HCT116 (cell line): ENCODE data around the gene CEACAM6. TPM values are rescaled to one million over a fixed set of nuclear protein-coding genes. Genes with fewer than 3 reads are reported as not detected.

Experiments used
- ATAC-seq: fragments of 200-7000 bp; cut with Tn5 transposase; 2 replicates; pipeline ENCODE4 v1.9.1; 2020; ENCODE audit warnings: mild to moderate bottlenecking, moderate library complexity
- BruUV-seq: library from RNA; stranded (reverse); fragments of 400-500 nt; replicated peaks from 2 replicates; lab custom pipeline; 2021; lab: Mats Ljungman, UMichigan
- CTCF ChIA-PET: fragments of 300-600 bp; sonication (Branson Sonifier 250); formaldehyde crosslinking; loops from one replicate; lab custom pipeline; 2021; ENCODE audit warnings: antibody characterized with exemption; lab: Charles Lee
- POLR2A ChIA-PET: fragments of 300-600, 350-600 bp; sonication (Branson Sonifier 250); formaldehyde crosslinking; loops from one replicate; lab custom pipeline; 2021; ENCODE audit warnings: antibody characterized with exemption; lab: Charles Lee
- RAD21 ChIA-PET, 2 experiments: fragments of 300-600 bp; sonication (Branson Sonifier 250); formaldehyde crosslinking; loops; one replicate each; lab custom pipeline; 2023; ENCODE audit warnings: low total read pairs in 2 of 2; ENCODE audit not compliant: uncharacterized antibody in 2 of 2, unreplicated experiment in 2 of 2, low non-redundant PET in 1 of 2; lab: Charles Lee
- DNase-seq: peaks from one replicate; pipeline ENCODE4 v3.0.0-alpha.2; 2010; ENCODE audit warnings: low read depth, low spot score
- H2AFZ ChIP-seq: fragments of 200-600 bp; shearing (Covaris generic), sonication (generic); 2 replicates; pipeline ENCODE4 v1.6.1; 2017; ENCODE audit warnings: low read depth, mixed run types, mixed read lengths, antibody characterized with exemption, low read length; ENCODE audit not compliant: poor library complexity, severe bottlenecking
- H3K27ac ChIP-seq: 2 replicates; pipeline ENCODE4 v1.5.1; 2012; ENCODE audit warnings: low read depth, low read length
- H3K27me3 ChIP-seq: fragments of 200-600 bp; sonication (generic); 2 replicates; pipeline ENCODE4 v1.6.1; 2016; ENCODE audit warnings: mixed run types, low read length, mixed read lengths; ENCODE audit not compliant: insufficient read depth
- H3K36me3 ChIP-seq, 2 experiments: fragments of 200-500 bp in 1 of 2; fragments of 200-600 bp in 1 of 2; sonication (Bioruptor generic) in 1 of 2; sonication (generic) in 1 of 2; 2 replicates each; pipeline versions ENCODE4 v1.5.1 to v1.6.1; 2014 to 2016; ENCODE audit warnings: low read length in 2 of 2, inconsistent platforms in 1 of 2, mixed read lengths in 1 of 2, mixed run types in 1 of 2; ENCODE audit not compliant: insufficient read depth in 2 of 2, control insufficient read depth in 1 of 2
- H3K4me1 ChIP-seq, 2 experiments: fragments of 200-600 bp in 1 of 2; sonication (generic) in 1 of 2; 2 replicates each; pipeline versions ENCODE4 v1.5.1 to v1.6.1; 2012 to 2017; ENCODE audit warnings: low read length in 2 of 2, inconsistent platforms in 1 of 2, mild to moderate bottlenecking in 1 of 2, mixed read lengths in 1 of 2, mixed run types in 1 of 2, moderate library complexity in 1 of 2; ENCODE audit not compliant: insufficient read depth in 2 of 2, control insufficient read depth in 1 of 2
- H3K4me2 ChIP-seq: fragments of 200-600 bp; sonication (generic); 2 replicates; pipeline ENCODE4 v1.6.1; 2017; ENCODE audit warnings: mixed run types, low read length, mixed read lengths
- H3K4me3 ChIP-seq, 2 experiments: fragments of 200-600 bp in 1 of 2; sonication (generic) in 1 of 2; replicated peaks in 1 of 2; 2 replicates each; pipeline ENCODE4 v1.5.1; 2011 to 2016; ENCODE audit warnings: low read length in 2 of 2, control low read depth in 1 of 2, low read depth in 1 of 2, mild to moderate bottlenecking in 1 of 2, mixed read lengths in 1 of 2, mixed run types in 1 of 2
- H3K79me2 ChIP-seq: fragments of 200-600 bp; sonication (generic); 2 replicates; pipeline ENCODE4 v1.6.1; 2017; ENCODE audit warnings: mild to moderate bottlenecking, mixed run types, low read length, moderate library complexity, mixed read lengths; ENCODE audit not compliant: insufficient read depth
- H3K9ac ChIP-seq: fragments of 200-600 bp; sonication (generic); 2 replicates; pipeline ENCODE4 v1.6.1; 2016; ENCODE audit warnings: low read length, mixed read lengths
- H3K9me2 ChIP-seq: fragments of 200-600 bp; sonication (generic), shearing (Covaris generic); 2 replicates; pipeline ENCODE4 v1.6.1; 2017; ENCODE audit warnings: mixed run types, mild to moderate bottlenecking, moderate library complexity; ENCODE audit not compliant: insufficient read depth
- H3K9me3 ChIP-seq, 2 experiments: fragments of 200-500 bp in 1 of 2; fragments of 200-600 bp in 1 of 2; sonication (Bioruptor generic) in 1 of 2; sonication (generic) in 1 of 2; 2 replicates each; pipeline ENCODE4 v1.6.1; 2014 to 2017; ENCODE audit warnings: low read length in 2 of 2, mixed read lengths in 2 of 2, inconsistent platforms in 1 of 2, low read depth in 1 of 2, mild to moderate bottlenecking in 1 of 2, mixed run types in 1 of 2, moderate library complexity in 1 of 2; ENCODE audit not compliant: control insufficient read depth in 1 of 2, insufficient read depth in 1 of 2
- H4K20me1 ChIP-seq: fragments of 200-600 bp; sonication (generic), shearing (Covaris generic); 2 replicates; pipeline ENCODE4 v1.6.1; 2017; ENCODE audit warnings: mixed run types, mild to moderate bottlenecking, moderate library complexity; ENCODE audit not compliant: insufficient read depth
- CBX3 ChIP-seq: IDR thresholded peaks from 2 replicates; pipeline ENCODE4 v1.6.1; 2012; ENCODE audit warnings: low read depth
- EGR1 ChIP-seq: IDR thresholded peaks from 2 replicates; pipeline ENCODE4 v1.6.1; 2012; ENCODE audit warnings: low read depth
- ELF1 ChIP-seq: IDR thresholded peaks from 2 replicates; pipeline ENCODE4 v1.6.1; 2012; ENCODE audit warnings: low read depth, borderline replicate concordance
- EZH2phosphoT487 ChIP-seq: fragments of 200-600 bp; IDR thresholded peaks from 2 replicates; pipeline ENCODE4 v1.6.1; 2018; ENCODE audit warnings: antibody characterized with exemption, borderline replicate concordance
- JUND ChIP-seq: IDR thresholded peaks from 2 replicates; pipeline ENCODE4 v1.6.1; 2012
- POLR2AphosphoS5 ChIP-seq: IDR thresholded peaks from 2 replicates; pipeline ENCODE4 v1.6.1; 2011; ENCODE audit warnings: mild to moderate bottlenecking, low read depth, low read length, moderate library complexity
- SIN3A ChIP-seq: IDR thresholded peaks from 2 replicates; pipeline ENCODE4 v1.6.1; 2012; ENCODE audit warnings: low read depth
- SP1 ChIP-seq: IDR thresholded peaks from 2 replicates; pipeline ENCODE4 v1.6.1; 2012; ENCODE audit warnings: low read depth
- SRF ChIP-seq: IDR thresholded peaks from 2 replicates; pipeline ENCODE4 v1.6.1; 2012; ENCODE audit warnings: low read depth
- YY1 ChIP-seq: IDR thresholded peaks from 2 replicates; pipeline ENCODE4 v1.6.1; 2011; ENCODE audit warnings: low read length, low read depth, moderate library complexity, mild to moderate bottlenecking; ENCODE audit not compliant: insufficient replicate concordance; ENCODE audit errors: extremely low read depth
- intact Hi-C: fragments of 100-400 bp; cut with micrococcal nuclease; formaldehyde crosslinking; loops from 2 replicates; pipeline ENCODE4 v1.10.0; 2022
- total RNA-seq: library from RNA; stranded (reverse); gene quantifications from one replicate; pipeline ENCODE4 v1.2.1, GENCODE V29; 2021; ENCODE audit not compliant: unreplicated experiment
- TF ChIP-seq, protein P1 (sequence below): IDR thresholded peaks from 2 replicates; pipeline ENCODE4 v1.6.1; 2011; ENCODE audit warnings: mild to moderate bottlenecking, low read length, moderate library complexity; ENCODE audit not compliant: insufficient replicate concordance; ENCODE audit errors: extremely low read depth
- TF ChIP-seq, protein P2 (sequence below): IDR thresholded peaks from 2 replicates; pipeline ENCODE4 v1.6.1; 2012
- TF ChIP-seq, protein P3 (sequence below): IDR thresholded peaks from 2 replicates; pipeline ENCODE4 v1.6.1; 2012; ENCODE audit warnings: low read depth
- TF ChIP-seq, protein P4 (sequence below), 3 experiments: fragments of 200-600 bp in 1 of 3; sonication (generic) in 1 of 3; IDR thresholded peaks in 2 of 3; conservative IDR thresholded peaks in 1 of 3; 2 replicates each; pipeline ENCODE4 v1.5.1; 2012 to 2017; ENCODE audit warnings: low read depth in 2 of 3, low read length in 2 of 3, antibody characterized with exemption in 1 of 3, borderline replicate concordance in 1 of 3, control low read depth in 1 of 3, mild to moderate bottlenecking in 1 of 3, mixed read lengths in 1 of 3, mixed run types in 1 of 3, moderate library complexity in 1 of 3; ENCODE audit not compliant: insufficient read depth in 1 of 3
- TF ChIP-seq, protein P5 (sequence below): IDR thresholded peaks from 2 replicates; pipeline ENCODE4 v1.6.1; 2012

CEACAM6 gene
- total RNA-seq, 1 experiment from 2014 or later = 0.59 TPM

DNA sequence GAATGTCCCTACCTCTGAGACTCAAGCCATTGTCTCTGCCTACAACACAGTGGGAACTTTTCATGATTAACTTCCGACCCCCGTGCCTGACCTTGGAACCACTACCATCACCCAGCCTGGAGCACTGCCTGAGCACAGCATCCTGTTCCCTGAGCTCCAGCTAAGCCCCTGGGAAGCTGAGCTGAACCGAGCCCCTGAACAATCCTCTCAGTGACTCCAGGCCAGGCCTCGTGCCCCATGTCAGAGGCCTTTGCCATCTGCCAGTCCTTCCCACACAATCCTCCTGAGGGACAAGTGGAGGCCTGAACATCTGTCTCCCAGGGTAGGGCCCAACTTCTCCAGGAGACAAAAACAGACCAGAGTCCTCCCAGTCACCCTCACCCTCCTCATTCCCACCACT, 58.6 kb downstream of the CEACAM6 start (continued):
- TF ChIP-seq, protein P1, sequence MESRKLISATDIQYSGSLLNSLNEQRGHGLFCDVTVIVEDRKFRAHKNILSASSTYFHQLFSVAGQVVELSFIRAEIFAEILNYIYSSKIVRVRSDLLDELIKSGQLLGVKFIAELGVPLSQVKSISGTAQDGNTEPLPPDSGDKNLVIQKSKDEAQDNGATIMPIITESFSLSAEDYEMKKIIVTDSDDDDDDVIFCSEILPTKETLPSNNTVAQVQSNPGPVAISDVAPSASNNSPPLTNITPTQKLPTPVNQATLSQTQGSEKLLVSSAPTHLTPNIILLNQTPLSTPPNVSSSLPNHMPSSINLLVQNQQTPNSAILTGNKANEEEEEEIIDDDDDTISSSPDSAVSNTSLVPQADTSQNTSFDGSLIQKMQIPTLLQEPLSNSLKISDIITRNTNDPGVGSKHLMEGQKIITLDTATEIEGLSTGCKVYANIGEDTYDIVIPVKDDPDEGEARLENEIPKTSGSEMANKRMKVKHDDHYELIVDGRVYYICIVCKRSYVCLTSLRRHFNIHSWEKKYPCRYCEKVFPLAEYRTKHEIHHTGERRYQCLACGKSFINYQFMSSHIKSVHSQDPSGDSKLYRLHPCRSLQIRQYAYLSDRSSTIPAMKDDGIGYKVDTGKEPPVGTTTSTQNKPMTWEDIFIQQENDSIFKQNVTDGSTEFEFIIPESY = no peak

DNA sequence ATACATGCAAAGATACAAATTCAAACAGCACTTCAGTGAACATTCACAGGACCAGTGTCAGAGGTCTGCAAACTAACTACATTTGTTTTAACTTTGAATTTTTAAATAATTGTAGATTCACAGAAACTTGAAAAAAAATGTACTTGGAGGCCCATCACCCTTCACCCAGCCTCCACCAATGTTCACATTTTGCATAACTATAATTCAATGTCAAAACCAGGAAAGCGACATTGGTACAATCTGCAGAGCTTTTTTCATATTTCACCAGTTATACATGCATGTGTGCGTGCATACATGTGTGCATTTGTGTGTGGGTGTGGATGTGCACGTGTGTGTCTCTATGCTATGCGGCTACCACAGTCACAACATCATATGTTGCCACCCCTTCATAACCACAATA, 60.0 kb downstream of the CEACAM6 start:
- ChIA-PET RAD21 (no interaction called here), CTCF (no interaction called here), POLR2A (no interaction called here)
- Histone ChIP-seq H3K9me2 (no peaks in the 10 kb centered on the region), H4K20me1 (no peaks in the 10 kb centered on the region), H3K4me2 (no peak overlapping the region), H3K9me3 (no peaks in the 10 kb centered on the region), H3K9ac (no peak overlapping the region), H3K4me1 (no peaks in the 10 kb centered on the region), H3K27ac (no peak overlapping the region), H3K79me2 (no peaks in the 10 kb centered on the region), H3K36me3 (no peaks in the 10 kb centered on the region), H2AFZ (no peak overlapping the region), H3K27me3 (peaks cover 4% of the 10 kb centered on the region; the same call in 1 of the 2 replicates), H3K4me3 (no peak overlapping the region)
- DNase-seq (no peak), ATAC-seq (no peak)
- no TSS peak for BruUV-seq
- intact Hi-C loops = no loop called here
- TF ChIP-seq SRF = no peak
- TF ChIP-seq POLR2AphosphoS5 = no peak
- TF ChIP-seq, protein P2, sequence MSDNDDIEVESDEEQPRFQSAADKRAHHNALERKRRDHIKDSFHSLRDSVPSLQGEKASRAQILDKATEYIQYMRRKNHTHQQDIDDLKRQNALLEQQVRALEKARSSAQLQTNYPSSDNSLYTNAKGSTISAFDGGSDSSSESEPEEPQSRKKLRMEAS = no peak
- no peak for TF ChIP-seq CBX3
- no peak for TF ChIP-seq SP1
- TF ChIP-seq, protein P3, sequence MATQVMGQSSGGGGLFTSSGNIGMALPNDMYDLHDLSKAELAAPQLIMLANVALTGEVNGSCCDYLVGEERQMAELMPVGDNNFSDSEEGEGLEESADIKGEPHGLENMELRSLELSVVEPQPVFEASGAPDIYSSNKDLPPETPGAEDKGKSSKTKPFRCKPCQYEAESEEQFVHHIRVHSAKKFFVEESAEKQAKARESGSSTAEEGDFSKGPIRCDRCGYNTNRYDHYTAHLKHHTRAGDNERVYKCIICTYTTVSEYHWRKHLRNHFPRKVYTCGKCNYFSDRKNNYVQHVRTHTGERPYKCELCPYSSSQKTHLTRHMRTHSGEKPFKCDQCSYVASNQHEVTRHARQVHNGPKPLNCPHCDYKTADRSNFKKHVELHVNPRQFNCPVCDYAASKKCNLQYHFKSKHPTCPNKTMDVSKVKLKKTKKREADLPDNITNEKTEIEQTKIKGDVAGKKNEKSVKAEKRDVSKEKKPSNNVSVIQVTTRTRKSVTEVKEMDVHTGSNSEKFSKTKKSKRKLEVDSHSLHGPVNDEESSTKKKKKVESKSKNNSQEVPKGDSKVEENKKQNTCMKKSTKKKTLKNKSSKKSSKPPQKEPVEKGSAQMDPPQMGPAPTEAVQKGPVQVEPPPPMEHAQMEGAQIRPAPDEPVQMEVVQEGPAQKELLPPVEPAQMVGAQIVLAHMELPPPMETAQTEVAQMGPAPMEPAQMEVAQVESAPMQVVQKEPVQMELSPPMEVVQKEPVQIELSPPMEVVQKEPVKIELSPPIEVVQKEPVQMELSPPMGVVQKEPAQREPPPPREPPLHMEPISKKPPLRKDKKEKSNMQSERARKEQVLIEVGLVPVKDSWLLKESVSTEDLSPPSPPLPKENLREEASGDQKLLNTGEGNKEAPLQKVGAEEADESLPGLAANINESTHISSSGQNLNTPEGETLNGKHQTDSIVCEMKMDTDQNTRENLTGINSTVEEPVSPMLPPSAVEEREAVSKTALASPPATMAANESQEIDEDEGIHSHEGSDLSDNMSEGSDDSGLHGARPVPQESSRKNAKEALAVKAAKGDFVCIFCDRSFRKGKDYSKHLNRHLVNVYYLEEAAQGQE = no peak
- TF ChIP-seq EGR1 = no peak
- TF ChIP-seq EZH2phosphoT487 = no peak
- TF ChIP-seq, protein P4, sequence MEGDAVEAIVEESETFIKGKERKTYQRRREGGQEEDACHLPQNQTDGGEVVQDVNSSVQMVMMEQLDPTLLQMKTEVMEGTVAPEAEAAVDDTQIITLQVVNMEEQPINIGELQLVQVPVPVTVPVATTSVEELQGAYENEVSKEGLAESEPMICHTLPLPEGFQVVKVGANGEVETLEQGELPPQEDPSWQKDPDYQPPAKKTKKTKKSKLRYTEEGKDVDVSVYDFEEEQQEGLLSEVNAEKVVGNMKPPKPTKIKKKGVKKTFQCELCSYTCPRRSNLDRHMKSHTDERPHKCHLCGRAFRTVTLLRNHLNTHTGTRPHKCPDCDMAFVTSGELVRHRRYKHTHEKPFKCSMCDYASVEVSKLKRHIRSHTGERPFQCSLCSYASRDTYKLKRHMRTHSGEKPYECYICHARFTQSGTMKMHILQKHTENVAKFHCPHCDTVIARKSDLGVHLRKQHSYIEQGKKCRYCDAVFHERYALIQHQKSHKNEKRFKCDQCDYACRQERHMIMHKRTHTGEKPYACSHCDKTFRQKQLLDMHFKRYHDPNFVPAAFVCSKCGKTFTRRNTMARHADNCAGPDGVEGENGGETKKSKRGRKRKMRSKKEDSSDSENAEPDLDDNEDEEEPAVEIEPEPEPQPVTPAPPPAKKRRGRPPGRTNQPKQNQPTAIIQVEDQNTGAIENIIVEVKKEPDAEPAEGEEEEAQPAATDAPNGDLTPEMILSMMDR (IDR thresholded peaks at IDR 0.05 in 2 of 3, conservative IDR thresholded peaks at IDR 0.05 in 1 of 3; ENCODE audit: borderline replicate concordance in 1 of 3, insufficient read depth in 1 of 3, low read depth in 2 of 3, low read length in 2 of 3) = no peak
- no peak for TF ChIP-seq JUND
- TF ChIP-seq SIN3A = no peak
- TF ChIP-seq, protein P1 = no peak
- TF ChIP-seq ELF1 = no peak
- TF ChIP-seq YY1 = no peak
- TF ChIP-seq, protein P5, sequence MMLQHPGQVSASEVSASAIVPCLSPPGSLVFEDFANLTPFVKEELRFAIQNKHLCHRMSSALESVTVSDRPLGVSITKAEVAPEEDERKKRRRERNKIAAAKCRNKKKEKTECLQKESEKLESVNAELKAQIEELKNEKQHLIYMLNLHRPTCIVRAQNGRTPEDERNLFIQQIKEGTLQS = no peak
